Activated T-helper 2 cell treated with anti-CD3 and anti-CD28 coated beads, Interferon-gamma antibody, Interleukin-2, Interleukin-4, amounts not matched to agents 10 μg/mL and 5 μg/mL and 100 μg/mL, durations not matched to agents 14 hours and 24 hours and 36 hours (primary cell): Measurements from ENCODE around the gene SIDT2. TPM values are rescaled to one million over a fixed set of nuclear protein-coding genes. Genes with fewer than 3 reads are reported as not detected.

Experiments
- DNase-seq: peaks from one replicate; pipeline ENCODE4 v3.0.0; 2021; ENCODE audit warnings: low spot score
- H3K27ac Mint-ChIP-seq: one replicate; pipeline ENCODE4 v1.8.0; 2021; ENCODE audit warnings: mixed read lengths
- H3K27me3 Mint-ChIP-seq: one replicate; pipeline ENCODE4 v1.8.0; 2021; ENCODE audit warnings: low read depth, mixed read lengths
- H3K36me3 Mint-ChIP-seq: one replicate; pipeline ENCODE4 v1.8.0; 2021; ENCODE audit warnings: low read depth, mixed read lengths
- H3K4me1 Mint-ChIP-seq: one replicate; pipeline ENCODE4 v1.8.0; 2021; ENCODE audit warnings: low read depth, mixed read lengths
- H3K4me3 Mint-ChIP-seq: one replicate; pipeline ENCODE4 v1.8.0; 2021; ENCODE audit warnings: low read depth, mild to moderate bottlenecking, moderate library complexity, mixed read lengths
- H3K9me3 Mint-ChIP-seq: one replicate; pipeline ENCODE4 v1.8.0; 2021; ENCODE audit warnings: mixed read lengths
- intact Hi-C: fragments of 100-400 bp; cut with micrococcal nuclease; formaldehyde crosslinking; loops from one replicate; pipeline ENCODE4 v1.15.1; 2023
- total RNA-seq: library from RNA; stranded (reverse); gene quantifications from 2 replicates; pipeline ENCODE4 v1.2.3, GENCODE V29; 2022

The SIDT2 gene
- total RNA-seq, 1 donor from 2014 or later = 26.1 TPM

- no peaks in the 10 kb centered on the region for H3K27me3 Mint-ChIP-seq
- peaks cover 19% of the 10 kb centered on the region for H3K4me1 Mint-ChIP-seq
- no peaks in the 10 kb centered on the region for H3K9me3 Mint-ChIP-seq
- peaks cover 47% of the 10 kb centered on the region for H3K36me3 Mint-ChIP-seq
- H3K27ac Mint-ChIP-seq = no peak overlapping the region
- intact Hi-C loops = no loop called here
- DNase-seq = no peak
- H3K4me3 Mint-ChIP-seq = no peak overlapping the region
Observed at GRCh38 chr11:117152066-117152465, 26.5 kb upstream of the SIDT2 start.

GRCh38 chr11:117154468-117154867 lies 24.1 kb upstream of the SIDT2 start:
- intact Hi-C loops = no loop called here

GRCh38 chr11:117157507-117157906 lies 21.0 kb upstream of the SIDT2 start:
- Mint-ChIP-seq H3K4me1 (peaks cover 7% of the 10 kb centered on the region), H3K36me3 (peaks cover 46% of the 10 kb centered on the region), H3K27me3 (no peaks in the 10 kb centered on the region), H3K27ac (no peak overlapping the region), H3K9me3 (no peaks in the 10 kb centered on the region), H3K4me3 (no peak overlapping the region)
- intact Hi-C loops = no loop called here
- DNase-seq = no peak

More at GRCh38 chr11:117154468-117154867, 24.1 kb upstream of the SIDT2 start:
- no peak overlapping the region for H3K4me3 Mint-ChIP-seq
- H3K27me3 Mint-ChIP-seq = no peaks in the 10 kb centered on the region
- peaks cover 48% of the 10 kb centered on the region for H3K36me3 Mint-ChIP-seq
- H3K27ac Mint-ChIP-seq = no peak overlapping the region
- no peaks in the 10 kb centered on the region for H3K9me3 Mint-ChIP-seq
- no peak for DNase-seq
- peaks cover 14% of the 10 kb centered on the region for H3K4me1 Mint-ChIP-seq

- no peak overlapping the region for H3K4me3 Mint-ChIP-seq
- H3K27ac Mint-ChIP-seq = no peak overlapping the region
- DNase-seq = no peak
- intact Hi-C loops = no loop called here
- H3K27me3 Mint-ChIP-seq = no peaks in the 10 kb centered on the region
- H3K4me1 Mint-ChIP-seq = peaks cover 4% of the 10 kb centered on the region
- H3K9me3 Mint-ChIP-seq = no peaks in the 10 kb centered on the region
- peaks cover 54% of the 10 kb centered on the region for H3K36me3 Mint-ChIP-seq
Observed at GRCh38 chr11:117159892-117160291, 18.7 kb upstream of the SIDT2 start.

- Mint-ChIP-seq H3K36me3 (peaks cover 58% of the 10 kb centered on the region), H3K4me3 (no peak overlapping the region), H3K9me3 (no peaks in the 10 kb centered on the region), H3K27me3 (no peaks in the 10 kb centered on the region), H3K27ac (no peak overlapping the region), H3K4me1 (peaks cover 4% of the 10 kb centered on the region)
- no peak for DNase-seq
- intact Hi-C loops = no loop called here
Observed at GRCh38 chr11:117160826-117161225, 17.7 kb upstream of the SIDT2 start.

- Mint-ChIP-seq H3K27me3 (no peaks in the 10 kb centered on the region), H3K36me3 (peaks cover 65% of the 10 kb centered on the region), H3K27ac (no peak overlapping the region), H3K9me3 (no peaks in the 10 kb centered on the region), H3K4me3 (no peak overlapping the region), H3K4me1 (no peaks in the 10 kb centered on the region)
- intact Hi-C loops = no loop called here
- DNase-seq = no peak
Observed at GRCh38 chr11:117166491-117166890, 12.1 kb upstream of the SIDT2 start.

- Mint-ChIP-seq H3K27ac (no peak overlapping the region), H3K27me3 (no peaks in the 10 kb centered on the region), H3K9me3 (no peaks in the 10 kb centered on the region), H3K4me3 (no peak overlapping the region), H3K4me1 (peaks cover 7% of the 10 kb centered on the region), H3K36me3 (peaks cover 50% of the 10 kb centered on the region)
- intact Hi-C loops = no loop called here
- no peak for DNase-seq
Observed at GRCh38 chr11:117169736-117170135, 8.8 kb upstream of the SIDT2 start.

- H3K27me3 Mint-ChIP-seq = no peaks in the 10 kb centered on the region
- intact Hi-C loops = no loop called here
Observed at GRCh38 chr11:117170210-117170609, 8.3 kb upstream of the SIDT2 start.

GRCh38 chr11:117171007-117171403 lies 7.5 kb upstream of the SIDT2 start:
- Mint-ChIP-seq H3K36me3 (peaks cover 41% of the 10 kb centered on the region), H3K27me3 (no peaks in the 10 kb centered on the region), H3K27ac (no peak overlapping the region), H3K4me1 (peaks cover 7% of the 10 kb centered on the region), H3K9me3 (no peaks in the 10 kb centered on the region), H3K4me3 (no peak overlapping the region)
- intact Hi-C loops = no loop called here
- no peak for DNase-seq

More at GRCh38 chr11:117170210-117170609, 8.3 kb upstream of the SIDT2 start:
- Mint-ChIP-seq H3K36me3 (peaks cover 48% of the 10 kb centered on the region), H3K4me3 (no peak overlapping the region), H3K9me3 (no peaks in the 10 kb centered on the region), H3K27ac (no peak overlapping the region), H3K4me1 (peaks cover 7% of the 10 kb centered on the region)
- no peak for DNase-seq

- Mint-ChIP-seq H3K4me3 (no peak overlapping the region), H3K36me3 (peaks cover 36% of the 10 kb centered on the region)
- DNase-seq = no peak
Observed at GRCh38 chr11:117171404-117172061, 7.0 kb upstream of the SIDT2 start.

GRCh38 chr11:117172724-117173421 lies 5.7 kb upstream of the SIDT2 start:
- Mint-ChIP-seq H3K4me1 (peaks cover 9% of the 10 kb centered on the region), H3K9me3 (no peaks in the 10 kb centered on the region), H3K27ac (no peak overlapping the region)

More at GRCh38 chr11:117171404-117172061, 7.0 kb upstream of the SIDT2 start:
- H3K4me1 Mint-ChIP-seq = peaks cover 7% of the 10 kb centered on the region
- H3K9me3 Mint-ChIP-seq = no peaks in the 10 kb centered on the region
- H3K27ac Mint-ChIP-seq = peak overlapping the region; percentile 39
- H3K27me3 Mint-ChIP-seq = no peaks in the 10 kb centered on the region
- intact Hi-C loops = no loop called here

GRCh38 chr11:117175104-117175503 lies 3.4 kb upstream of the SIDT2 start:
- no peaks in the 10 kb centered on the region for H3K27me3 Mint-ChIP-seq
- DNase-seq = no peak
- H3K4me1 Mint-ChIP-seq = peaks cover 23% of the 10 kb centered on the region
- H3K36me3 Mint-ChIP-seq = peaks cover 14% of the 10 kb centered on the region
- H3K9me3 Mint-ChIP-seq = no peaks in the 10 kb centered on the region
- H3K27ac Mint-ChIP-seq = no peak overlapping the region
- intact Hi-C loops = no loop called here
- H3K4me3 Mint-ChIP-seq = no peak overlapping the region

More at GRCh38 chr11:117172724-117173421, 5.7 kb upstream of the SIDT2 start:
- no peak overlapping the region for H3K4me3 Mint-ChIP-seq
- H3K36me3 Mint-ChIP-seq = peaks cover 25% of the 10 kb centered on the region
- intact Hi-C loops = no loop called here
- DNase-seq = no peak
- no peaks in the 10 kb centered on the region for H3K27me3 Mint-ChIP-seq

GRCh38 chr11:117175781-117176180 lies 2.8 kb upstream of the SIDT2 start:
- intact Hi-C loops = no loop called here
- Mint-ChIP-seq H3K36me3 (peaks cover 7% of the 10 kb centered on the region), H3K27me3 (no peaks in the 10 kb centered on the region), H3K4me1 (peaks cover 27% of the 10 kb centered on the region), H3K27ac (no peak overlapping the region), H3K9me3 (no peaks in the 10 kb centered on the region), H3K4me3 (no peak overlapping the region)
- DNase-seq = no peak
